ENCODE measurements around the gene SFTA2.

The SFTA2 gene

DNA sequence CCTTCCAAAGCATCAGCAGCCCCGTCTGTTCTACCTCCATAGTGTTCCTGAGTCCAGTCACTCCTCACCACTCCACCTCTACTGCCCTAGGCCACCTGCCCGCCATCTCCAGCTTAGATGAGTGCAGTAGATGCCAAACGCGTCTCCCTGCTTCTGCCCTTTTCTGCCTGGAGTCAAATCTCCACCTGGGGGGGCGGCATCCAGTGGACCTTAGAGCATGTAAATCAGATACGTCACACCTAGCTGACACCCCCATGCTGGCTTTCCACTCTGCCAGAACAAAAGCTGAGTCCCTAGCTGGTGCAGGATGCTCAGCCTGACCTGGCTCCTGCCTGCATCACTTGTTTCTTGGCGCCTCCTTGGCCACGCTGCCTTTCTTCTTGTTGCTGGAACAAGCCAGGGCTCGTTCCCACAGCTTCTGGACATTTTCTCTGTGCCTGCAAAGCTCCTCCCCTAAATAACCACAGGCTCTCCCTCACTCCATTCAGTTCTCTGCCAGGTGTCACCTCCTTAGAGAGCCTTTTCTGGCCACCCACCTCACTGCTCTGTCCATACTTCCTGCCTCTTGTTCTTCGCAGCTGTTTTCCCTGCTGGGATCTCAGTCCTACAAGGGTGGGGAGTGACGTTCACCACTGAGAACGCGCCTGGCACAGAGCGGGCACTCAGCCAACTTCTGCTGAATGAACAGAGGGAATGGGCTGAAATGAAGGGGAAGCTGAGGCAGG is 41.9 kb downstream of the SFTA2 start:
- peak; percentile 82 for DNase-seq

DNA sequence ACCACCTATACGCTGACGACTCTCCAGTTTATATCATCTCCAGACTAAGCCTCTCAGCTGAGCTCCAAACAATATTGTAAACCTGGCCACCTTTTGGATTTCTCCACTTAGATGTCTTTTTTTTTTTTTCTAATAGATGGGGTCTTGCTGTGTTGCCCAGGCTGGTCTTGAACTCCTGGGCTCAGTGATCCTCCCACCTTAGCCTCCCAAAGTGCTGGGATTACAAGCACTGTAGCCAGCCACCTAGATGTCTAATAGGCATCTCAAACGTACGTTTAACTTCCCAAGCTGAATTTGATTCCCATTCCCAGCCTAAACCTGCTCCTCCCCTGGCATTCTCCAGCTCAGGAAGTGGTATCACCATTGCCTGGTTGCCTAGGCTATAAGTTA is 42.5 kb downstream of the SFTA2 start:
- DNase-seq, result no peak

DNA sequence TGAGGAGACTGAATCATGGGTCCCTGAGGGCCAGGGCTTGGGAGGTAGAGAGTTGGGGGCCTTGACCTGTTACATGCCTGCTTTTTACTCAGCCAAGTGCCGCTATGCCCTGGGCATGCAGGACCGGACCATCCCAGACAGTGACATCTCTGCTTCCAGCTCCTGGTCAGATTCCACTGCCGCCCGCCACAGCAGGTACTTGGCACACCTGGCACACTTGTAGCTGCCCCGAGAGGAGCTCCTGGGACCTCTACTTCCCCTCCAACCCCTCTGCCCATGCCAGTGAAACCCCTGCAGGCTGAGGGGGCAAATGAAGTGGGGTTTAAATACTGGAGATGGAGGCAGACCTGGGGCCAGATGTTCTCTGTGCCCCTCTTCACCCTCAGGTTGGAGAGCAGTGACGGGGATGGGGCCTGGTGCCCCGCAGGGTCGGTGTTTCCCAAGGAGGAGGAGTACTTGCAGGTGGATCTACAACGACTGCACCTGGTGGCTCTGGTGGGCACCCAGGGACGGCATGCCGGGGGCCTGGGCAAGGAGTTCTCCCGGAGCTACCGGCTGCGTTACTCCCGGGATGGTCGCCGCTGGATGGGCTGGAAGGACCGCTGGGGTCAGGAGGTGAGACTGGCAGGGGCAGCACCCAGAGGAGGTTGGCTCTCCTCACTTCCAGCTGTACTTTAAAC is 43.0 kb downstream of the SFTA2 start:
- no peak for DNase-seq

DNA sequence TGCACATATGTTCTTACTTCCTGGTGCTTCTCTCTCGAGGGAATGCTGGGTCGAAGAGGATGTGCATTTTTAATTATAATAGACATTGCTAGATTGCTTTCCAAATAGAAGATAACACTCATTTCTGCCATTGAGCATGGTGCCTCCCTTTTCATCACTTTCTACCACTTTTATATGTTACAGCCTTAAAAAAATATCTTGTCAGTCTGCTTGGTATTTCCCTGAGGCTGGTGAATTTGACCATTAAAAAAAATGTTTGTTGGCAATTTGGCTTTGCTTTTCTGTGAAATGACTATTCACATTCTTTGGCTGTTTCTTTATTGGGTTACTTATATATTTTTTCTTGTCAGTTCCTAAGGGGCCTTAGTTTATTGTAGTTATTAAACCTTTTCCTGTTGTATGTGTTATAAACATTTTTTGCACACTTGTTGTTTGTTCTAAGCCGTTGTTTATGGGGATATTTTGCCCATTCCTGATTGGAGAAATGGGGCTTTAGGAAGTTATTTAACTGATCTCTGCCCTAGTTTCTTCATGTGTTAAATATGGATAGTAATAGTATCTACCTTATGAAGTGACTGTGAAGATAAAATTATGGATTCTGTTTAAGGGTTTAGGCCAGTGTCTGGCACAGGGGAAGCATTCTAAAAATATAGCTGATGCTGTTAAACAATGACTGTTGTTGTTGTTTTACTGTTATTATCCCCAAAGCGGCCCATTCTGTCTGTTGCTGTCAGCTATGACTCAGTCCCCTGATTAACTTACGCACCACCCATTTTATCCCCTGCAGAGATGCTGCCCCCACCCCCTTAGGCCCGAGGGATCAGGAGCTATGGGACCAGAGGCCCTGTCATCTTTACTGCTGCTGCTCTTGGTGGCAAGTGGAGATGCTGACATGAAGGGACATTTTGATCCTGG is 43.8 kb downstream of the SFTA2 start:
- no peak for DNase-seq

DNA sequence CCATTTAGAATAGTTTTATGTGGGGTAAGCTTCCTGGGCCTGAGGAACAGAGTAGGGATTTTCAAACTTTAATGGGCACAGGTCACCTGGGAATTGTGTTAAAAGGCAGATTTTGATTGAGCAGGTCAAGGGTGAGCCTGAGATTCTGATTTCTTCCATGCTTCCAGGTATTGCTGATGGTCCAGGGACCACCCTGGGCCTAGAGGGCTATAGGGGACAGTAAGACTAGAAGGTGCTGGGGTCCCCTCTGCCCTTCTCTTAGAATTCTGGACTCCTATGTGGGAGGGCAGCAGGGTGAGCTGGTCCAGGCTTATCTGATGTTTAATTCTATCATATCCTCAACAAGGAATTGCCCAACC is 45.1 kb downstream of the SFTA2 start:
- DNase-seq, result no peak

DNA sequence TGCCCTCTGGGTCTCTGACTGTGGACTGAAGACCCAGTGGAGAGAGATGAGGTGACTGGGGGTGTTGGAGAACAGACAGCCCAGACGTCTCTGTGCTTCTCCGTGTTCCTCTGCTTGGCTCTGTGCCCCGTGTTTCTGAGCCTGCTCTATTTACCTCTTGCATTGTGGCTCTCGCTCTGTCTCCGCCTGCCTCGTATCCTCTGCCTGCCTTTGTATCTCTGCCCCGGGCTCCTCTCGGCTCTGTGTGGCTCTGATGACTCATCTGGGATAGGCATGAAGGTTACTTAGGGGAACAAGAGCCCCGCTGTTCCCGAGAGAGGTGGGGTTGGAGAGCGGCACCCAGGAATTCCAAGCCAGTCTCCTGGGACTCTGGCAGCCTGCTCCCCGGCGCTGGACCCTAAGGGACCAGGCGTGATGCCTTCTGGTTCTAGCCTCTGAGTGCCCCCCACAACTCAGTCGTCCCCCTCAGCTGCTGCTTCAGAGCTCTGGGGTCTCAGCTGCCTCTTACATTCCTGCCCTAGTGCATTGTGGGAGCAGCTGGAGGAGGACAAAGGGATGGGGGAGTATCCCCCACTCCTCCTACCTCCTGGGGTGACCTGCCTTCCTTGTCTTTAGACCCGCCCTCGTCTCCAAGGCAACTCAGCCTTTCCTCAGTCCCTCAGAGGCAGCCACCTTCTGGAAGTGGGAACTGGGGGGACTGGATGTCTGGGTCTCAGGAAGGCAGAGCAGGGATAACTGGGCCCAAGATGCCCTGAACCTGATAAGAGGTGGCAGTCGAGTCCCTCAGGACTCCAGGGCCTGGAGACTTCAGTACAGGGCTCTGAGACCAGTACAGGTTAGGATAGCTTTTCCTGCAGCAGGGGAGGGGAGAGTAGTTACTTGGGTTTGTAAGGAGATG is 45.7 kb downstream of the SFTA2 start:
- peak; percentile 72 for DNase-seq

DNA sequence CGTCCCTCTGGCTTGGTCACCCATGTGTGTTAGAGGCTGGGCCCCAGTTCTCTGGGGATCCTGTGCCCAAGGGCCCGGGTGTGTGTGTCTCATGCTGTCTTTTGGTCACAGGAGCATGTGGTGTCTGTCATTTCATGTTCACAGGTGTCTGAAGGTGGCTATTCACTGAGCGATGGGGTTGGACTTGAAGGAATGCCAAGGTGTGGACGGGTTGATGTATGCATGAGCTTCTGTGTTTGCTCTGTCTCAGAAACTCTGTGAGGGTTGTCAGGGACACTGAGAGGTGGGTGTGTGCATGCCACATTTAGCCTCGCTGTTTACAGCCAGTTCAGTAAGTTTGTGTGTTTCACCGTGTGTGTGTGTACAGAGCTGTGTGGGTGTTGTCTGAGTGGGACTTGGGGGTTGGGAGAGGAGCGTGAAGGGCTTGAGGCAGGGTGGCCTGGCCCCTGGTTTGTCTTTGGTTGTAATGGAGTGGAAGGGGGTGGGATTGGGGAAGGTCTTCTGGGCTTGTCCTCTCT is 46.4 kb downstream of the SFTA2 start:
- peak; percentile 76 for DNase-seq

DNA sequence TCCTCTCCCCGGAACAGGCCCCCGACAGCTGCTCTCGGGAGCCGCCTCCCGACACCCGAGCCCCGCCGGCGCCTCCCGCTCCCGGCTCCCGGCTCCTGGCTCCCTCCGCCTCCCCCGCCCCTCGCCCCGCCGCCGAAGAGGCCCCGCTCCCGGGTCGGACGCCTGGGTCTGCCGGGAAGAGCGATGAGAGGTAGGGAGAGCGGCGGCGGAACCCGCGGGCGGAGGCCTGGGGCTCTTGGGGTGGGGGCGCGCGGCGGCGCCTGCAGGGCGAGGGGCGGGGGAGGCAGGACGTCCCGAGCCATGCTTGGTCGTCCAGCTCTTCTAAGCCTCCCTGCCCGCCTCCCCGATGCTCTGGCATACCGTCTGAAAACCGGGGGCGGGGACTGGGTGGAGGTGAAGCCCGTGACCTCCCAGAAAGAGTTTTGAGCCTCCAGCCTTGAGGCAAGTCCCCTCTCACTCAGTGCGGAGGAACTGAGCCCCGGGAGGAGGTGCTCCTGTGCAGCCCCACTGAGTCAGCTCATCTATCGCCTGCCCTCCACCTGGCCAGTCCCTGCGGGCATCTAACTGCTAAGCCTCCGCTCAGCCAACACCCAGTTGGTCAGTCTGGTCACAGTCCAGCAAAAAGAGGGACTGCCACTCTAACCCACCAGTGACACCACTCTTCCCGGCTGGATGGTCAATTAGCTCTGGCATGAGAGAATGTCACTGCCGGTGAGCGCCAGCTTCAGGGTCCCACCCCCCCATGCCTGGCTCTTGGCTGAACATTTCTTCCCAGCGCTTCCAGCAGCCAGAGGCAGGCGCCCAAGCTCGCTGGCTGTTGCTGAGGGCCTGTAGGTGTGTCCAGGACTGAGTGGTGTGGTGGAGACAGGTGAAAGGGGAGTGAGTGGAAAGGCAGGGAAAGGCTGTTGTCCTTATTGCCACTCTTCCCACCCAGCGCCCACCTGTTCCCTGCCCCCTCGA is 47.2 kb downstream of the SFTA2 start:
- peak; percentile 44 for DNase-seq

DNA sequence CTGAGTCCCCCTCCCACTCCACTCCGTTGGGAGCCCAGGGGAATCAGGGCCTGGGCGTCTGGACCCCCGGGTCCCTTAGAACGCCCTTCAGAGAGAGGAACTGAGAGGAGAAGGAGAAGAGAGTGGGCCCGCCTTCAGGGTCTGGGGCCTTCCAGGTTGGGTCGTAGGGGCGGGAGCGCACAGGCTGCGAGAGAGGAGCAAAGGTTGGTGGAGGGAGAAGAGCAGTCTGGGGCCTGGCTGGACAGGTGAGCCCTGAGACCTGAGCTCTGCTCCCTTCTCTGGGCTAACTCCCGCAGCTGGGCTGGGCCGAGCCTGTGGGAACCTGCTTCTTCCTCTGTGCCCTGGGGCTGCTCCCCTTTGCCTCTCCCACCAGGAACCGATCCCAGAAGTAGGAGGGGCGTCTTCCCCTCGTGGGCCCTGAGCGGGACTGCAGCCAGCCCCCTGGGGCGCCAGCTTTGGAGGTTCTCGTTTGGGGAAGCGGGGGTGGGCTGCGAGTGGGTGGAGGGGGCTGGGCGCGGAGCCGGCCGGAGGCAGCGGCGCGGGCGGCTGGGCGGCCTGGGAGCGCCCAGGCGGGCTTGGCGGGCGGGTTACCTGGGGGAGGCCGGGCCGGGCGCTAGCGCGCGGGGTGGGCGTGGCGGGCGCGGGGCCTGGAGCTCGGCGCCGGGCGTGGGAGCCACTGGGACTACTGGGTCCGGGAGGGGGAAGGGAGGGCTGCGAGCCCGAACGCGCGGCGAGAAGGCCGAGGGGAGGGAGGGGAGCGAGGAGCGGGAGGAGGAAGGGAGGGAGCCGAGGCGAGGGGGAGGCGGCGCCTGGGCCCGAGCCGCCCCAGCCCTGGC is 48.1 kb downstream of the SFTA2 start, which contains the start of gene DDR1:
Gene DDR1 (plus strand): TSS at position 835 of the 836 bp plus-strand sequence. CDS start 4,211 bp downstream, outside the sequence.
- peak; percentile 64 for DNase-seq

DNA sequence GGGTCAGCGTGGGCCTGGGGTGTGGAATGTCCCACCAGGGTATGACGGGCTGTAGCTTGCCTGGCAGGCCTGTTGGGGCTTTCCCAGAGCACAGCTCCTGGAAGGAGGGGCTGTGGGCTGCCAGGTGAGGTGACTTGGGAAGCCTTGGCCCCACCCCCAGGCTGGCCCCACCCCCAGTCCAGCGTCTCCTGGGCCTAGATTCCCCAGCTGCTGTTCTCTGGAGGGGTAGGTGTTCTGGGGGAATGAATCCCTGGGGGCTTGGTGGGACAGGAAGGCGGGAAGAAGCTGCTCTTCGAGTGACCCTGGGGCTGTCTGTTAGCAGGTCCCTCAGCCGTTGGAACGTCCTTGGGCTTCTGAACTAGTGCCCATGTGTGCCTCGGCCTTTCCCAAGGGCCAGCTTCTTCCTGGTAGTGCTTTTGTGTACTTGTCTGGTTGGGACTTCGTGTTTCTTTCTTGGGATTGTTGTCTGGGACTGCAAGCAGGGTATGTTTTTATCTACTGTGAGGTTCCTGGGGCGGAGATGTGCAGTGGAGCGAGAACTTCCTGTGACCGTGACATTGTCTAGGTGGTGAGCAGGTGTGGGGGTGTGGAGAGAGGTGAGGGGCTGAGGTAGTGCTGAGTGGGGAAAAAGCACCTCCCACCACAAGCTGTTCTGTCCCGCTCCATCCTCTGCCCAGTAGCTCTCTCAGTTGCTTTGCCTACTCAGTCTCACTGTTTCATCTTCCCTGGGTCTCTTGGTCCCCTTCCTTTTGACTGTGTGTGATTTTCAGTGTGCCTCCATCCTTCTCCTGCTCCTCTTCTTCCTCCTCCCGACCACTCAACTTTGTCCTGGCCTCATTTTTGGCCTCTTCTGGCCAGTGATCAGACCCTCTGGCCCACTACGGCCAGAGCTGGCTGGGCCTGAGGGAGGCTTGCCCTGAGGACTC is 48.9 kb downstream of the SFTA2 start:
- DNase-seq, result peak; percentile 52

DNA sequence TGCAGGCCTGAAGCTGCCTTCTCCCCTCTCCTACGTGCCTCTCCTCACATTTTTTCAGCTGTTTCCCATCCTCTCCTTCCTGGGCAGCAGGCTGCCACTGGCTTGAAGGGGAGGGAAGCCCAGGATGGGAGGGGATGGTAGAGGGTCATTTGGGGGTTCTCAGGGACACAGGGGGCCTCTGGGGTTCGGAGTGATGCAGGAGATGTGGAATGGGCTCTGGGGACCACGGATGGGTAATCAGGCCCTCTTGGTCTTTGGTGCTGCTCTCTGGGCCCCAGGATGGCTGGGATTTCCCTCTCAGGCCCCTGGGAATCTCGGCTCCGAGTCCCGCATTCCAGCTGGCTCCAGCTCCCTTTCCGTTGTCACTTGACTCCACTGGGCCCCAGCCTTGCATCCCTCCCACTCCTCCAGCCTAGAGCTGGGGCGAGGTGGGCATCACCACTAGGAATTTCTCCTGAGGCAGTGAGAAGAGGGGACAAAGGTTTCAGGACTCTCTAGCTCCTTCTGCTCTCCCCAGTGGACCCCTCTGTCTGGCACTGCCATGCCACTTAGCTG is 49.7 kb downstream of the SFTA2 start:
- no peak for DNase-seq

DNA sequence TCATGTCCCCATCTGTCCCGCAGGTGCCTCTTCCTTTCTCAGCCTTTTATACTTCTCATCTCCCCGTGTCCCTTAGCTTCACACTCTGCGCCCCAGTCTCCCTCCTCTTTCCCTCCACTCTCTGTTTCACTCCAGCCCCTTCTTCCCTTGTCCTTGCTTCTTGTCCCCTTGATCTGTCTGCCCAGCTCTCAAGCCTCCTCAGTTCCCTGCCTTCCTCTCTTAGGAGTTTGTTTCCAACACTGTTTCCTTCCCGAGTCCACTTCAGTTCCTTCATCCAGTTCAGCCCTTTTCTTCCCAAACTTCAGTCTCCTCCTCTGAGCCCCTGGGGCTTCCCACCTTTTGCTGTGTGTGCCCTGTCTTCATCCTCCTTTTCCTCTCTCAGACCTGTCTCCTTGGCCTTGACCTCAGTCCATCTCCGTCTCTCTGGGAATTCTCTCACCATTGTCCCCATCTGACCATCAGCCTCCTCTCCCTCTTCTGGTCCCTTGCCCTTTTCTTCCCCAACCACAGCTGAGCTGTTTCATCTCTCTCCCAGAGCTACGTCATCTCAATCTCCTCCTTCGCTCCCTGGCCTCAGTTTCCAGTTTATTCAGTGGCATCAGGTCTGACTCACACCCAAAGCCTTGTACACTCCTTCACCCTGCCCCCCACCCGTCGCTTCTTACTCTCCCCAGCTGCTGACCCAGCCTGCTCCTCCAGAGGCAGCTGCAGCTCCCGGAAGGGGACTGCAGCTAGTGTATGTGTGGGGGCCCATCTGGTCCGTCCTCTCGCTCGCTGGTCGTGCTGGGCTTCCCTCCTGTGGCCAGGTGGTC is 50.4 kb downstream of the SFTA2 start:
- DNase-seq, result no peak

Measured in NCI-H2029 (cell line).